IMR-90 (cell line): Measurements from ENCODE around the gene TAF8.

Source experiments
- CTCF ChIP-seq: conservative IDR thresholded peaks from 2 replicates; pipeline ENCODE4 v1.5.1; 2012; ENCODE audit warnings: mild to moderate bottlenecking, low read depth, low read length, improper control_type of control experiment
- RCOR1 ChIP-seq: IDR thresholded peaks from 2 replicates; pipeline ENCODE4 v1.6.1; 2012; ENCODE audit warnings: mild to moderate bottlenecking, low read length, improper control_type of control experiment; ENCODE audit not compliant: insufficient replicate concordance
- SMC3 ChIP-seq: fragments of 150-350 bp; IDR thresholded peaks from 2 replicates; pipeline ENCODE4 v1.6.1; 2016; ENCODE audit warnings: low read depth, mild to moderate bottlenecking, antibody characterized with exemption, low read length, moderate library complexity

GRCh38 chr6:42068173-42068572, 17.8 kb downstream of the TAF8 start:
- TF ChIP-seq CTCF, result no peak
- no peak for TF ChIP-seq SMC3
- no peak for TF ChIP-seq RCOR1
